ENCODE measurements around the gene GSK3B. TPM values are rescaled to one million over a fixed set of nuclear protein-coding genes. Genes with fewer than 3 reads are reported as not detected.

GSK3B gene
- total RNA-seq, 1 donor from 2014 or later: 11.8 TPM

DNA sequence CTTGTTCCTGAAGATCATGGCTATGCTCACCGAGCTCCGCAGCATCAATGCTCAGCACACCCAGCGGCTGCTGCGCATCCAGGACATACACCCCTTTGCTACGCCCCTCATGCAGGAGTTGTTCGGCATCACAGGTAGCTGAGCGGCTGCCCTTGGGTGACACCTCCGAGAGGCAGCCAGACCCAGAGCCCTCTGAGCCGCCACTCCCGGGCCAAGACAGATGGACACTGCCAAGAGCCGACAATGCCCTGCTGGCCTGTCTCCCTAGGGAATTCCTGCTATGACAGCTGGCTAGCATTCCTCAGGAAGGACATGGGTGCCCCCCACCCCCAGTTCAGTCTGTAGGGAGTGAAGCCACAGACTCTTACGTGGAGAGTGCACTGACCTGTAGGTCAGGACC is 277.2 kb downstream of the GSK3B start:
- no peaks in the 10 kb centered on the region for H3K36me3 ChIP-seq
- H3K27me3 ChIP-seq: no peaks in the 10 kb centered on the region
- no peaks in the 10 kb centered on the region for H3K9me3 ChIP-seq
- no peak overlapping the region for H3K27ac ChIP-seq
- intact Hi-C loops (cut with DNase I): no loop called here
- H3K4me3 ChIP-seq: no peak overlapping the region
- TF ChIP-seq, protein P1, sequence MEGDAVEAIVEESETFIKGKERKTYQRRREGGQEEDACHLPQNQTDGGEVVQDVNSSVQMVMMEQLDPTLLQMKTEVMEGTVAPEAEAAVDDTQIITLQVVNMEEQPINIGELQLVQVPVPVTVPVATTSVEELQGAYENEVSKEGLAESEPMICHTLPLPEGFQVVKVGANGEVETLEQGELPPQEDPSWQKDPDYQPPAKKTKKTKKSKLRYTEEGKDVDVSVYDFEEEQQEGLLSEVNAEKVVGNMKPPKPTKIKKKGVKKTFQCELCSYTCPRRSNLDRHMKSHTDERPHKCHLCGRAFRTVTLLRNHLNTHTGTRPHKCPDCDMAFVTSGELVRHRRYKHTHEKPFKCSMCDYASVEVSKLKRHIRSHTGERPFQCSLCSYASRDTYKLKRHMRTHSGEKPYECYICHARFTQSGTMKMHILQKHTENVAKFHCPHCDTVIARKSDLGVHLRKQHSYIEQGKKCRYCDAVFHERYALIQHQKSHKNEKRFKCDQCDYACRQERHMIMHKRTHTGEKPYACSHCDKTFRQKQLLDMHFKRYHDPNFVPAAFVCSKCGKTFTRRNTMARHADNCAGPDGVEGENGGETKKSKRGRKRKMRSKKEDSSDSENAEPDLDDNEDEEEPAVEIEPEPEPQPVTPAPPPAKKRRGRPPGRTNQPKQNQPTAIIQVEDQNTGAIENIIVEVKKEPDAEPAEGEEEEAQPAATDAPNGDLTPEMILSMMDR (IDR thresholded peaks at IDR 0.05): no peak
- DNase-seq (ENCODE audit: low spot score in 2 of 2): no peak
- no peaks in the 10 kb centered on the region for H3K4me1 ChIP-seq

GRCh38 chr3:119815716-119816115 is 278.5 kb downstream of the GSK3B start:
- intact Hi-C loops (cut with DNase I): no loop called here
- TF ChIP-seq, protein P1 (IDR thresholded peaks at IDR 0.05): no peak

GRCh38 chr3:119812491-119813058 is 281.7 kb downstream of the GSK3B start:
- Histone ChIP-seq H3K9me3 (no peaks in the 10 kb centered on the region), H3K4me3 (no peak overlapping the region), H3K27ac (no peak overlapping the region), H3K36me3 (no peaks in the 10 kb centered on the region), H3K27me3 (no peaks in the 10 kb centered on the region), H3K4me1 (peaks cover 0 to 7% of the 10 kb centered on the region in 2 donors)
- intact Hi-C loops (cut with DNase I): no loop called here
- no peak for DNase-seq (ENCODE audit: low spot score in 2 of 2)
- TF ChIP-seq, protein P1 (IDR thresholded peaks at IDR 0.05): no peak

More at GRCh38 chr3:119815716-119816115, 278.5 kb downstream of the GSK3B start:
- Histone ChIP-seq H3K9me3 (no peaks in the 10 kb centered on the region), H3K27ac (no peak overlapping the region), H3K36me3 (no peaks in the 10 kb centered on the region), H3K27me3 (no peaks in the 10 kb centered on the region), H3K4me1 (no peaks in the 10 kb centered on the region), H3K4me3 (no peak overlapping the region)
- no peak for DNase-seq (ENCODE audit: low spot score in 2 of 2)

- no peaks in the 10 kb centered on the region for H3K36me3 ChIP-seq
- peaks cover 0 to 7% of the 10 kb centered on the region in 2 donors for H3K4me1 ChIP-seq
- H3K27ac ChIP-seq: no peak overlapping the region
- no peaks in the 10 kb centered on the region for H3K9me3 ChIP-seq
- TF ChIP-seq, protein P1 (IDR thresholded peaks at IDR 0.05): no peak
- no peaks in the 10 kb centered on the region for H3K27me3 ChIP-seq
- peak overlapping the region; percentile 59 to 62 for H3K4me3 ChIP-seq
- intact Hi-C loops (cut with DNase I): no loop called here
- DNase-seq (ENCODE audit: low spot score in 2 of 2): no peak
Observed at GRCh38 chr3:119810018-119810435, 284.2 kb downstream of the GSK3B start.

- Histone ChIP-seq H3K36me3 (no peaks in the 10 kb centered on the region), H3K9me3 (no peaks in the 10 kb centered on the region), H3K4me3 (peak overlapping the region; percentile 59 to 62), H3K27ac (no peak overlapping the region), H3K4me1 (peaks cover 0 to 7% of the 10 kb centered on the region in 2 donors), H3K27me3 (no peaks in the 10 kb centered on the region)
- intact Hi-C loops (cut with DNase I): no loop called here
- DNase-seq (ENCODE audit: low spot score in 2 of 2): no peak
- TF ChIP-seq, protein P1 (IDR thresholded peaks at IDR 0.05): no peak
Observed at GRCh38 chr3:119809249-119810017, 284.8 kb downstream of the GSK3B start.

Measured in ascending aorta (tissue), 2 donors.